Gastroesophageal sphincter (tissue), 4 donors: Measurements from ENCODE around the gene SMIM13. TPM values are rescaled to one million over a fixed set of nuclear protein-coding genes. Genes with fewer than 3 reads are reported as not detected.

Experiments used
- ATAC-seq: fragments of 150-250 bp; one replicate; pipeline ENCODE4 v1.9.1; 2016; ENCODE audit warnings: mild to moderate bottlenecking, moderate library complexity
- H3K27ac ChIP-seq, 4 donors: fragments of 200-600 bp; sonication (generic) in 3 of 4; 1 replicate in 3 of 4; 2 replicates in 1 of 4; pipeline ENCODE4 v1.5.1; 2016 to 2019
- H3K27me3 ChIP-seq: fragments of 200-600 bp; sonication (generic); one replicate; pipeline ENCODE4 v1.5.1; 2019
- H3K36me3 ChIP-seq, 2 donors: fragments of 200-600 bp; sonication (generic); one replicate each; pipeline ENCODE4 v1.5.1; 2019; ENCODE audit warnings: control low read depth in 1 of 2
- H3K4me1 ChIP-seq, 3 donors: fragments of 200-600 bp; sonication (generic); 1 replicate in 2 of 3; 2 replicates in 1 of 3; pipeline ENCODE4 v1.5.1; 2016 to 2019; ENCODE audit warnings: control low read depth in 2 of 3
- H3K4me3 ChIP-seq, 2 donors: fragments of 200-600 bp; sonication (generic); one replicate each; pipeline ENCODE4 v1.5.1; 2019; ENCODE audit warnings: mild to moderate bottlenecking in 1 of 2, moderate library complexity in 1 of 2
- H3K9me3 ChIP-seq, 3 donors: fragments of 200-600 bp; sonication (generic); one replicate each; pipeline ENCODE4 v1.5.1; 2017 to 2019; ENCODE audit warnings: control low read depth in 2 of 3
- CTCF ChIP-seq, 4 experiments: fragments of 200-600 bp in 2 of 4; fragments of 450-650 bp in 2 of 4; sonication (generic) in 1 of 4; IDR thresholded peaks; one replicate each; pipeline ENCODE4 v1.5.1; 2017 to 2019; ENCODE audit warnings: antibody characterized with exemption in 4 of 4, mild to moderate bottlenecking in 2 of 4, moderate library complexity in 2 of 4
- EP300 ChIP-seq: sonication (generic); formaldehyde crosslinking; IDR thresholded peaks from one replicate; pipeline ENCODE4 v1.6.1; 2017; ENCODE audit warnings: antibody characterized with exemption, mild to moderate bottlenecking
- POLR2A ChIP-seq, 2 donors: fragments of 450-650 bp; IDR thresholded peaks; one replicate each; pipeline ENCODE4 v1.6.1; 2017; ENCODE audit warnings: antibody characterized with exemption in 2 of 2, mild to moderate bottlenecking in 2 of 2, moderate library complexity in 1 of 2
- POLR2AphosphoS5 ChIP-seq: sonication (generic); formaldehyde crosslinking; IDR thresholded peaks from one replicate; pipeline ENCODE4 v1.6.1; 2017; ENCODE audit warnings: antibody characterized with exemption
- WGBS, 2 donors: methylation state at CpG; one replicate each; pipeline ENCODE4 v1.1.5; 2018; ENCODE audit warnings: low coverage in 1 of 2; 5-methylcytosine and 5-hydroxymethylcytosine counted together
- total RNA-seq, 4 donors: library from RNA; depleted of rRNA; stranded (reverse); fragments of >200 nt; gene quantifications; one replicate each; pipeline ENCODE4 v1.1.0, GENCODE V29; 2016

The SMIM13 gene
- total RNA-seq, 4 donors from 2014 or later: 8.3 to 13.5 (median 12.5) TPM

- no peak for ATAC-seq
Measured at GRCh38 chr6:11066505-11067347, 26.9 kb upstream of the SMIM13 start.

GRCh38 chr6:11067348-11067747, 26.3 kb upstream of the SMIM13 start:
- no peaks in the 10 kb centered on the region for H3K4me1 ChIP-seq

More at GRCh38 chr6:11066505-11067347, 26.9 kb upstream of the SMIM13 start:
- Histone ChIP-seq H3K4me1 (no peaks in the 10 kb centered on the region), H3K4me3 (no peak overlapping the region), H3K27me3 (peaks cover 5% of the 10 kb centered on the region), H3K27ac (no peak overlapping the region), H3K9me3 (no peaks in the 10 kb centered on the region), H3K36me3 (no peaks in the 10 kb centered on the region)
- no peak for TF ChIP-seq EP300
- no peak for TF ChIP-seq POLR2AphosphoS5
- no peak for TF ChIP-seq CTCF (IDR thresholded peaks at IDR 0.05)
- no peak for TF ChIP-seq POLR2A (IDR thresholded peaks at IDR 0.05)
- 91 to 92% methylated on average over 6 of the region's 6 CpGs for WGBS, 2 donors

DNA sequence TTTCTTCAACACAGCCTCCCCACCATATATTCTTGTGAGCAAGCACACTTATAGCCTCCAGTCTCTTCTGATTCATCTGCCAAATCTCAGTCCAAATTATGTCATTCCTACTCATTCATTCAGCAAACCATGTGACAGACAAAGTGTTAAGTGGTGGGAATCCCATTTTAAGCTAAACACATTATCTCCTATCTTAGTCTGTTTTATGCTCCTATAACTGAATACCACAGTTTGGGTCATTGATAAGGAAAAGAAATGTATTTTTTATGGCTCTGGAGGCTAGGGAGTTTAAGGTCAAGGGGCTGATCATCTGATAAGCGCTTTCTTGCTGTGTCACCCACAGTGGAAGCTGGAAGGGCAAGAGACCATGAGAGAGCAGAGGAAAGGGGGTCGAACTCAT, 23.9 kb upstream of the SMIM13 start:
- 69 to 71% methylated on average over 2 of the region's 2 CpGs for WGBS, 2 donors
- H3K4me3 ChIP-seq: no peak overlapping the region
- H3K27me3 ChIP-seq: no peaks in the 10 kb centered on the region
- no peak for ATAC-seq
- H3K36me3 ChIP-seq: no peaks in the 10 kb centered on the region
- TF ChIP-seq POLR2A (IDR thresholded peaks at IDR 0.05) (no peak), EP300 (no peak), CTCF (IDR thresholded peaks at IDR 0.05) (no peak), POLR2AphosphoS5 (no peak)
- H3K4me1 ChIP-seq: no peaks in the 10 kb centered on the region
- no peak overlapping the region for H3K27ac ChIP-seq
- H3K9me3 ChIP-seq: no peaks in the 10 kb centered on the region

More at GRCh38 chr6:11067348-11067747, 26.3 kb upstream of the SMIM13 start:
- Histone ChIP-seq H3K36me3 (no peaks in the 10 kb centered on the region), H3K9me3 (no peaks in the 10 kb centered on the region), H3K27ac (no peak overlapping the region), H3K4me3 (no peak overlapping the region), H3K27me3 (peaks cover 5% of the 10 kb centered on the region)
- no peak for TF ChIP-seq EP300
- no peak for TF ChIP-seq POLR2A (IDR thresholded peaks at IDR 0.05)
- TF ChIP-seq CTCF (IDR thresholded peaks at IDR 0.05): no peak
- no peak for TF ChIP-seq POLR2AphosphoS5
- no peak for ATAC-seq
- WGBS, 2 donors: 17 to 60% methylated on average over 1 to 2 of the region's 2 CpGs

- Histone ChIP-seq H3K4me1 (no peaks in the 10 kb centered on the region), H3K27ac (no peak overlapping the region), H3K36me3 (no peaks in the 10 kb centered on the region), H3K27me3 (no peaks in the 10 kb centered on the region), H3K9me3 (no peaks in the 10 kb centered on the region), H3K4me3 (no peak overlapping the region)
- TF ChIP-seq POLR2A (IDR thresholded peaks at IDR 0.05): no peak
- no peak for TF ChIP-seq POLR2AphosphoS5
- TF ChIP-seq CTCF (IDR thresholded peaks at IDR 0.05): no peak
- no peak for TF ChIP-seq EP300
- no peak for ATAC-seq
- 92 to 100% methylated on average over 1 to 4 of the region's 4 CpGs for WGBS, 2 donors
Measured at GRCh38 chr6:11072101-11072500, 21.5 kb upstream of the SMIM13 start.

GRCh38 chr6:11076540-11076939, 17.1 kb upstream of the SMIM13 start:
- Histone ChIP-seq H3K36me3 (no peaks in the 10 kb centered on the region), H3K4me3 (no peak overlapping the region), H3K27ac (no peak overlapping the region), H3K4me1 (no peaks in the 10 kb centered on the region), H3K9me3 (no peaks in the 10 kb centered on the region), H3K27me3 (no peaks in the 10 kb centered on the region)
- ATAC-seq: no peak
- TF ChIP-seq POLR2AphosphoS5: no peak
- WGBS, 2 donors: 70 to 81% methylated on average over 2 of the region's 2 CpGs
